Dedifferentiated amniotic fluid mesenchymal stem cell (primary cell): ENCODE results near the gene SCNN1B.
"Not testable (repeated sequence)": the region's sequence is repeated elsewhere in the genome, so short reads cannot be mapped to it uniquely, and the experiment has no call there.

Source experiments
- DNase-seq: peaks from one replicate; pipeline ENCODE4 v3.0.0-alpha.2; 2016; ENCODE audit errors: extremely low spot score

The SCNN1B gene, protein sequence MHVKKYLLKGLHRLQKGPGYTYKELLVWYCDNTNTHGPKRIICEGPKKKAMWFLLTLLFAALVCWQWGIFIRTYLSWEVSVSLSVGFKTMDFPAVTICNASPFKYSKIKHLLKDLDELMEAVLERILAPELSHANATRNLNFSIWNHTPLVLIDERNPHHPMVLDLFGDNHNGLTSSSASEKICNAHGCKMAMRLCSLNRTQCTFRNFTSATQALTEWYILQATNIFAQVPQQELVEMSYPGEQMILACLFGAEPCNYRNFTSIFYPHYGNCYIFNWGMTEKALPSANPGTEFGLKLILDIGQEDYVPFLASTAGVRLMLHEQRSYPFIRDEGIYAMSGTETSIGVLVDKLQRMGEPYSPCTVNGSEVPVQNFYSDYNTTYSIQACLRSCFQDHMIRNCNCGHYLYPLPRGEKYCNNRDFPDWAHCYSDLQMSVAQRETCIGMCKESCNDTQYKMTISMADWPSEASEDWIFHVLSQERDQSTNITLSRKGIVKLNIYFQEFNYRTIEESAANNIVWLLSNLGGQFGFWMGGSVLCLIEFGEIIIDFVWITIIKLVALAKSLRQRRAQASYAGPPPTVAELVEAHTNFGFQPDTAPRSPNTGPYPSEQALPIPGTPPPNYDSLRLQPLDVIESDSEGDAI

DNA sequence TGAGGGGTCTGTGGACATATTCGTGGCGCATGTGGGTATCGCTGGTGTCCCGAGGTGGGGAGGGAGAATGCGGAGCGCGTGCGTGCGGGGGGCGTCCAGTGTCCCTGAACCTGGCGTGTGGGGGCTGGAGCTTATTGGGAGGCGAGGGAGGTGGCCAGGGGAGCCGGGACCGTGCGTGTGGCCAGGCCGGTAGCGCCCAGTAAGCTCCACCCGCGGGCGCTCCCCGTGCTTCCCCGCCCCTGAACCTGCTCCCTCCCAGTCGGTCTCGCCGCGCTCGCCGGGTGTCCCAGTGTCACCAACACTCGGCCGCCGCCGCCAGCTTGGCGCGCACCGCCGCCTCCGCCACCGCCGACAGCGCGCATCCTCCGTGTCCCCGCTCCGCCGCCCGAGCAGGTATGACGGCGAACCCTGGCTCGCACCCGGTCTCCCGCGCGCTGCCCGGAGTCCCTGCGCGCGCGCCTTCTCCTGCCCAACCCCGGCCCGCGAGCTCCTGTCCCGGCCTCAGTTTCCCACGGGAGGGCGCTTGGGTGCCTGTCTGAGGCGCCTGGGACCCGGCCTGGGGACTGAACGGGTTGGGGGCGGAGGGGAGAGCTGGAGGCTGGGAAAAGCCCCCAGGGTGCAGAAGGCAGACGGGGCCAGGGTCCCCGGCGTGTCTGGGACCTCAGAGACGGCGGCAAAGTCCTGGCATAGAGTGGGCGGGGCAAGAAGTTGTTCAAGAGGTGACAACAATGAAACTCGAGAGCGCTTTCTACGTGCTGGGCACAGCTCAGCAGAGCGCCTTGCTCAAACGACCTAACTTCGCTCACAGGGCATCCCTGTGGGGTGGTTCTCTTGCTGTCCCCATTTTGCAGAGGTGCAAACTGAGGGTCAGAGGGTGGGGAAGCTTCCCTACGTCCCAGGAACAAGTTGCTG, at the start of gene SCNN1B:
SCNN1B (plus strand) TSS at position 258 of the 912 bp plus-strand sequence. CDS start 46,298 bp downstream, outside the sequence.
- no peak for DNase-seq

GRCh38 chr16:23252310-23252709, 49.8 kb upstream of the SCNN1B start:
- no peak for DNase-seq

- not testable (repeated sequence) for DNase-seq
These were observed 48.5 kb upstream of the SCNN1B start for GRCh38 chr16:23253650-23254049.

DNA sequence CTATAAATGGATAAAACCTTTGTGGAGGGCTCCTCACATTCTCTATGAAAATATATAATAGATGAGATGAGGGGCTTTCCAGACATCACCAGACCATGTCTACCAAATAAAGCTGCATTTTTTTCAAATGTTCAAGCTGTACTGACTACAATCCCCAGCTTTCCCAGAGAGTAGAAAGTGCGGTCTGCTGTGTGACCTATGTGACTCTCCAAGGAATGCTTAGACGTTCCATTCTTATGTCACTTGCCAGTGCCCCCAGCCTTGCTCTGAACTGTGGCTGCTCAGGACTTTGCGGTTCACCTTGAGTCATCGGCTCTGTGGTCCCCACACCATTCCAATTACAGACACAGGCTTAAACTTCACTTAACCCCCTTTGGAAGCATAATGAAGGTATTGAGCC, 47.8 kb upstream of the SCNN1B start:
- DNase-seq: no peak

- DNase-seq: no peak
These were observed 47.1 kb upstream of the SCNN1B start for GRCh38 chr16:23255000-23255399.

- DNase-seq: no peak
These were observed 45.7 kb upstream of the SCNN1B start for GRCh38 chr16:23256440-23256839.

DNA sequence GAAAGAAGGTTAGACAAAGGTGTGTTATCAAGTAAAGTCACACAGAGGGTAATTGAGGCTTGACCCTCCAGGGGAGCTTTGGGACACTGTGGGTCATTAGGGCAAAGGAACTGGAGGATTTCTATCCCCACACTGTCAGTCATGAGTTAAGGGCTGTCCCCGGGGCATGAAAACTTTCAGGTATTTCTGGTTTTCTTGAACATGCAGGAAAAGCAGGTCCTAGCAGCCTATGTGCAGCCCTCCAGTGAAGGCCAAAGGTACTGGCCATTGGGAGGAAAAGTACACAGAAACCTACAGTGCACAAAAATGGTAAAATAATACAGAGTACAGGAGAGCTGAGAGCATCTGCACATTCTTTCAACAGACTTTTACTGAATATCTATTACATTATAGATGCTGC, 44.4 kb upstream of the SCNN1B start:
- DNase-seq: no peak

DNA sequence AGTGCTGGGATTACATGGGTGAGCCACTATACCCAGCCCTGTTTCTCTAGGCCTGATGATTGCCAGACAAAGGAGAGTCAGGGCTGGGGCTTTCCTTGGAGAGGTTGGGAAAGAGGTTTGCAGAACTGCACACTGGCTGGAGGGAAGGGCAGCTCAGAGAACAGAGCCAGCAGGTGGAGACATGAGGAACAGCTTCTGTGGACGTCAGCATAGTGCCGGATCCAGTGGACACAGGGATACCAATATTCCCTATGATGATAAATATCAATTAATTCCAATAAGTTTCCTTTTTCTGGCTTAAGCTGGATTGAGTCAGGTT, 43.2 kb upstream of the SCNN1B start:
- DNase-seq: no peak

DNA sequence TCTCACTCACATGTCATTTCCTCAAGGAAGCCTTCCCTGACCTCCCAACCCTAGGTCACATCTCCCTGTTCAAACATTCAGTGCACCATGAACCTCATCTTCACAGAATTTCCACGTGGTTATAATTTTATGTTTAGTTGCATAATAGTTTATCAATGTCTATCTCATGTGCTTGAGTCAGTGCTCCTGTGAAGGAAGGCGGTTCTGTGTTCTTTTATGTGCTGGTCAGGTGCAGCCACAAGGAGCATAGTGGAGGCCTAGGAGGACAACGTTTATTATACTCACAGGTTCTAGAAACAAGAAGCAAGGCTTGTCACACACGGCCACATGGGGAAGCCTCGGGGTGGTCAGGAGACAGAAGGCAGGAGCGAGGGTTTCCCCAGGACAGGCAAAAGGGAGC, 34.5 kb upstream of the SCNN1B start:
- DNase-seq: no peak

DNA sequence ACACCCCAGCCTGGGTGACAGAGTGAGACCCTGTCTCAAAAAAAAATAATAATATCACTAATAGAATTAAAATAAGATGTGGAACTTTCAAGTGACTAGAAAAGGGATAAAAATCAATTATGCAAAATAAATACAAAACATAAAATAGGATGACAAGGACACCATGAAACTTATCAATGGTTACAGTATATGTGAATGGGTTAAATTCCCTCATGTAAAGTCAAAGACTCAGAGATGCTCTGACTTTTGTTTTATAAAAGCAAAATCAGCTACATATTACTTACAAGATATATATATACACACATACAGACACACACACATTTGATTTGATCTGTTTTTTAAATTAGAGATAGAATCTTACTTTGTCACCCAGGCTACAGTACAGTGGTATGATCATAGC, 33.5 kb upstream of the SCNN1B start:
- DNase-seq: no peak

DNA sequence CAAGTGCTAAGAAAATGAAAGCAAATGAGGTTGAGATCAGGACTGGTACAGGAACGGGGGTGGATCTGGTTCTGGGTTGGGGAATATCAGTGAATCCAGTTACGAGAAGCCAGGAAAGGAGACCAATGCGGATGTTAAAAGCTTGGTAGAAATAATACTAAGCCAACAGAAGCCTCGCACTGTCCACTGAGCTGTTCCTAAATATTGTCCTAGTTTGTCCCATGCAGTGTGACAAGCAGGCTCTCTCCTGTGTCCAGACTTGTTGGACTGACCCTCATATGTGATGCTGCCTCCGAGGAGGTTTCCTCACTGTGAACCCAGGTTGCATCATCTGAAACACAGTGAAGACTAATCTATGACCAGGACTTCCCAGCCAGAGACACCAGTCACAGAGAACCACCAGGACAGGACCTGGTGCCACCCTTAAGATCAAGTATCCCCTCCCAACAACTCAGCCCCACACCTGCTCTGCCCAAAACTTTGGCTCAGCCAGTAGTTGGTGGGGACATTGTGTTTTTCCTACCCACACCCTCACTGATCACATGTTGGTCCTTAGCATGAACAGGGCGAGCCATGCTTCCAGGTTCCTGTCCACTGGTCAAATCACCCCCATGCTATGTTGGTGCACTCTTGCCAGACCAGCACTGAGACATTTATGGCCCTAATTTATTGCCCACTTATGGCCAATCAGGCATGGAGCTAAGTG, 32.7 kb upstream of the SCNN1B start:
- DNase-seq: no peak

- DNase-seq: no peak
These were observed 31.4 kb upstream of the SCNN1B start for GRCh38 chr16:23270654-23271053.

DNA sequence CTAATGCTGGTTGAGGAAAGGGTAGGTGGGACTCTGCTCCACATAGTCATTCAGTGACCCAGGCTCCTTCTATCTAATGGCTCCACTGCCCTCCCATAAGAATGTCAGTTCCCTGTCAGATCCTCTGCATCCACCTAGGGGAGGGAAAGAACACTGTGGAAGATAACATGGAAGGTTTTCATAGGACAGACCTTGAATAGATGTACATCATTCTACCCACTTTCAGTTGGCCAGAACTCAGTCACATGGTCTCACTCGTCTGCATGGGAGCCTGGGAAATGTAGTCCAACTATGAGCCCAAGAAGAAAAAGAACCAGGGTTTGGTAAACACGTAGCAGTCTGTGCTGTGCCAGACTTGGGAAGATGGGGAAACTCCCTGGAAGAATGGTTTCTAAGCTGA, 27.1 kb upstream of the SCNN1B start:
- no peak for DNase-seq

- no peak for DNase-seq
These were observed 25.3 kb upstream of the SCNN1B start for GRCh38 chr16:23276821-23277220.

DNA sequence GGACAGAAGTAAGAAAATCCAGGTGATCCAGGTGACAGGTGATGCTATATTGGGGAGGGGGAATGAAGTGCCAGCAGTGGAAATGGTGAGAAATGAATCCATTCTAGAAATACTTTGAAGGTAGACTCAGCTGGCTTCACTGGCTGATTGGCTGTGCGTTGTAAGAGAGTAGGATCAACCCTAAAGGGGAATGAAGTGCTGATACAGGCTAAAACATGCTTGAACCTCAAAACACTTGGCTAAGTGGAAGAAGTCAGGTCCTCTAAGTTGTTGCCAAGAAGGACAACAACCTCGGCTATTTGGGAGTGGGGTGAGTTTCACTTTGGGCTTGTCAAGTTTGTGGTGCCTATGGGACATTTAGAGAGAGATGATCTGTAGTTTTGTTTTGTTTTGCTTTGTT, 24.1 kb upstream of the SCNN1B start:
- DNase-seq: no peak

GRCh38 chr16:23279721-23280153, 22.4 kb upstream of the SCNN1B start:
- DNase-seq: no peak

- DNase-seq: no peak
These were observed 21.6 kb upstream of the SCNN1B start for GRCh38 chr16:23280483-23280967.

GRCh38 chr16:23282568-23282967, 19.5 kb upstream of the SCNN1B start:
- DNase-seq: no peak

DNA sequence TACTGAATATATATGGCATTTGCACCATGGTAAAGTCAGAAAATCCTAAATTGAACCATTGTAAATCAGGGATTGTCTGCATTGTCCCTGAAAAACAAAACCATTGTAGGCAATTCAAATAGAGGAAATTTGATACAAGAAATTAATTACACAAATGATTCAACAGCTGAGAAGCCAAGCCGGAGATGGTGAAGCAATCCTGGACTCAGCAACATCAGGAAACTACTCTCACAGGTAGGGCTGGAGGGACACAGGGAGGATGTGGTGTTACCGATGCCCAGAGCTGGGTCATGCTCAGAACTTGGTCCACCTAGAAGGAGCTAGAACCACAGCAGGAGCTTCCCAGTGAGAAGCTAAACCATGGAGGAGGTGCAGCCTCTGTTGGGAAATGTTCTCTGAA, 18.5 kb upstream of the SCNN1B start:
- no peak for DNase-seq

GRCh38 chr16:23284584-23284983, 17.5 kb upstream of the SCNN1B start:
- no peak for DNase-seq

- DNase-seq: no peak
These were observed 16.0 kb upstream of the SCNN1B start for GRCh38 chr16:23286131-23286532.

DNA sequence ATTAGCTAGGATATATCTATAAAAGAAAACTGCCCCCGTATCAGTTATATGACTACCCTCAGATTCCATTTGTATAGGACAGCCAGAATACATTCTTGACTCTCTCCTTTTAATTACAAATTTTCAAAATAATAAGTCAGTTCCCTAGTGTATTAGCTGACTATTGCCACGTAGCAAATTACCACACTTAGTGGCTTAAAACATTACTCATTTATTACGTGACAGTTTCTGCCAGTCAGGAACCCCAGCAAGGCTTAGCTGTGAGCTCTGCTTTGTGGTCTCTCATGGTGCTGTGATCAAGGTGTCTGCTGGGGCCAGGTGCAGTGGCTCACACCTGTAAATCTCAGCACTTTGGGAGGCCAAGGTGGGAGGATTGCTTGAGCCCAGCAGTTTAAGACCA, 13.9 kb upstream of the SCNN1B start:
- DNase-seq: no peak
